CD4-positive, alpha-beta T cell (primary cell): Measurements from ENCODE around the gene BACE2. TPM values are rescaled to one million over a fixed set of nuclear protein-coding genes. Genes with fewer than 3 reads are reported as not detected.

ENCODE experiments used
- ATAC-seq: fragments of 200-7000 bp; cut with Tn5 transposase; one replicate; pipeline ENCODE4 v1.10.0; 2022; ENCODE audit warnings: mild to moderate bottlenecking; ENCODE audit not compliant: poor library complexity
- CTCF ChIA-PET: fragments of 350-600 bp; sonication (Branson Sonifier 250); formaldehyde crosslinking; loops from one replicate; lab custom pipeline; 2021; ENCODE audit warnings: antibody characterized with exemption, inconsistent platforms; lab: Charles Lee
- POLR2A ChIA-PET: fragments of 350-600 bp; sonication (Branson Sonifier 250); formaldehyde crosslinking; loops from one replicate; lab custom pipeline; 2021; ENCODE audit warnings: antibody characterized with exemption, inconsistent platforms; lab: Charles Lee
- DNase-seq, 14 experiments: peaks; one replicate each; pipeline ENCODE4 v3.0.0-alpha.2; 2013 to 2020; ENCODE audit warnings: mixed read lengths in 2 of 14
- H3K27ac ChIP-seq, 2 donors: one replicate each; pipeline versions ENCODE4 v1.5.1 to v1.7.0; 2013; ENCODE audit warnings: low read length in 2 of 2, low read depth in 1 of 2, mild to moderate bottlenecking in 1 of 2
- H3K27me3 ChIP-seq, 2 experiments: 1 replicate in 1 of 2; 2 replicates in 1 of 2; pipeline versions ENCODE4 v1.6.1 to v1.7.0; 2013; ENCODE audit warnings: low read length in 2 of 2, control low read depth in 1 of 2, mild to moderate bottlenecking in 1 of 2, moderate library complexity in 1 of 2; ENCODE audit not compliant: insufficient read depth in 2 of 2, control insufficient read depth in 1 of 2
- H3K36me3 ChIP-seq: one replicate; pipeline ENCODE4 v1.6.1; 2013; ENCODE audit warnings: low read length, control low read depth; ENCODE audit not compliant: insufficient read depth
- H3K4me1 ChIP-seq: one replicate; pipeline ENCODE4 v1.6.1; 2013; ENCODE audit warnings: low read length, control low read depth; ENCODE audit not compliant: insufficient read depth
- H3K4me3 ChIP-seq: one replicate; pipeline ENCODE4 v1.5.1; 2013; ENCODE audit warnings: mild to moderate bottlenecking, low read length, moderate library complexity
- H3K9me3 ChIP-seq, 2 experiments: 1 replicate in 1 of 2; 2 replicates in 1 of 2; pipeline versions ENCODE4 v1.6.1 to v1.7.0; 2013; ENCODE audit warnings: low read length in 2 of 2, mild to moderate bottlenecking in 2 of 2, control low read depth in 1 of 2, moderate library complexity in 1 of 2; ENCODE audit not compliant: control insufficient read depth in 1 of 2, insufficient read depth in 1 of 2
- H3K27ac Mint-ChIP-seq: one replicate; pipeline ENCODE4 v1.8.0; 2020; ENCODE audit warnings: mixed read lengths
- H3K27me3 Mint-ChIP-seq: one replicate; pipeline ENCODE4 v1.8.0; 2021; ENCODE audit warnings: mixed read lengths
- H3K36me3 Mint-ChIP-seq: one replicate; pipeline ENCODE4 v1.8.0; 2021; ENCODE audit warnings: low read depth, mixed read lengths
- H3K4me1 Mint-ChIP-seq: one replicate; pipeline ENCODE4 v1.8.0; 2021; ENCODE audit warnings: low read depth, mixed read lengths
- H3K4me3 Mint-ChIP-seq: one replicate; pipeline ENCODE4 v1.8.0; 2020; ENCODE audit warnings: mild to moderate bottlenecking, mixed read lengths
- H3K9me3 Mint-ChIP-seq: one replicate; pipeline ENCODE4 v1.8.0; 2020; ENCODE audit warnings: mixed read lengths
- CTCF ChIP-seq: fragments of 200-600 bp; IDR thresholded peaks from one replicate; pipeline ENCODE4 v1.8.0; 2022; ENCODE audit warnings: antibody characterized with exemption, mild to moderate bottlenecking
- intact Hi-C, 2 experiments: fragments of 100-400 bp; cut with DNase I in 1 of 2; cut with micrococcal nuclease in 1 of 2; formaldehyde crosslinking; loops; one replicate each; pipeline versions ENCODE4 v1.15.1 to v1.9.0; 2023 to 2025; cut with DNase I, micrococcal nuclease
- total RNA-seq, 174 experiments: library from RNA in 2 of 174; stranded (reverse) in 2 of 174; gene quantifications; one replicate each; pipeline ENCODE4 v1.2.3 and lab custom pipeline; 2021 to 2026

BACE2 gene
- total RNA-seq, 2 experiments from 2014 or later: 0.16 TPM; not detected in 1

DNA sequence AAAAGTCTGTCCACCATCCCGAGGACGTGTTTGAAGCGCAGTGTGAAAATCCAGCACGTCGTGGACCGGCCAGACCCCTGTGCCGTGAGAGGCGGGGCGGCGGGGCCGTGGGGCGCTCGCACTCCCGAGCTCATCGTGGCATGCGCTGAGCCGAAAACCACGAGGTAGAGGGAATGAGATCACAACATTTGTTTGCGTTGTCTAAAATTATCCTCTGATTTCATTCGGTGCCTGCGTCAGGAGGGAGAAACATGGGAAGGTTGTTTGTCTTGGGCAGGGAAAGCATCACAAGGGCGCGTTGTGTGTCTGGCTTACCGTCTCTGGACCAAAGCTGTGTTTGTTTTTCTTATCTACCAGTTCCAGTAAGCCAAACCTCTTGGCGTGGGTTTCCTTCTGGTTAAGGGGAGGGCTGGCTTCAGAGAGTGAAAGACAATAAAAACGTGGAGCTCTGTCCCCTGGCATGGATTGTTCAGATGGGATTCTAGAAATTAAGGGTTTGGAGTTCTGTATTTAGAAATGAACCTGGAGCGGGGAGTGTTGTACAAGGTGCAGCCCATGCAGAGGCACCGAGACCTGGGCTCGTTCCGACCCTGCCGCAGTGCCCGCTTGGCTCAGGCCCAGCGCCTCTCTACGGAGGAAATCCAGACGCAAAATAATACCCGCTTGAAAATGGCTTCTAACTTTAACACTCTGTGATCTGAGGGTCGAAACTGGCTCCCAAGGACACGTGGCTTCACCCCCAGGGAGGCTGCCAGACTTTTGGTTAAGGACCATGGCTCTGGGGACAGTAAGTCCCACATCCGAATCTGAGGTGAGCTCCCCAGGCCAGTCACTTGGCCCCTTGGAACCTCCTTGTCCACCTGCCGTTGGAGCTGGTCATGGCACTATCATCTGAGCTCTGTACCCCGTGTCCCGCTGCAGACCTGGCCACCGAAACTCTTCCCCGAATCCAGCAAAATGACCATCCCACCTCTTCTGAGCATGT, 79.9 kb downstream of the BACE2 start:
- ATAC-seq: no peak
- CTCF ChIA-PET: no interaction called here
- H3K4me1 Mint-ChIP-seq: no peaks in the 10 kb centered on the region
- no peak overlapping the region for H3K4me3 Mint-ChIP-seq
- TF ChIP-seq CTCF: no peak
- H3K4me1 ChIP-seq: no peaks in the 10 kb centered on the region
- H3K36me3 Mint-ChIP-seq: no peaks in the 10 kb centered on the region
- POLR2A ChIA-PET: no interaction called here
- peaks cover 0 to 4% of the 10 kb centered on the region in 2 experiments for H3K27me3 ChIP-seq
- no peaks in the 10 kb centered on the region for H3K36me3 ChIP-seq
- peaks cover 18% of the 10 kb centered on the region for H3K27me3 Mint-ChIP-seq
- intact Hi-C loops: no loop called here
- H3K9me3 ChIP-seq: peaks cover 0 to 10% of the 10 kb centered on the region in 2 experiments
- H3K27ac ChIP-seq: no peak overlapping the region
- H3K27ac Mint-ChIP-seq: no peak overlapping the region
- no peak overlapping the region for H3K4me3 ChIP-seq
- DNase-seq: no peak
- H3K9me3 Mint-ChIP-seq: no peaks in the 10 kb centered on the region

DNA sequence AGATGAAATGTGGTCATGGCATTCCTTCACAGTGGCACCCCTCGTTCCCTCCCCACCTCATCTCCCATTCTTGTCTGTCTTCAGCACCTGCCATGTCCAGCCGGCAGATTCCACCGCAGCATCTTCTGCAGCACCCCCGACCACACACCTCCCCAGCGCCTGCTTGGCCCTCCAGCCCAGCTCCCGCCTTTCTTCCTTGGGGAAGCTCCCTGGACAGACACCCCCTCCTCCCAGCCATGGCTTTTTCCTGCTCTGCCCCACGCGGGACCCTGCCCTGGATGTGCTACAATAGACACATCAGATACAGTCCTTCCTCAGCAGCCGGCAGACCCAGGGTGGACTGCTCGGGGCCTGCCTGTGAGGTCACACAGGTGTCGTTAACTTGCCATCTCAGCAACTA, 81.5 kb downstream of the BACE2 start:
- H3K9me3 ChIP-seq: peaks cover 8 to 23% of the 10 kb centered on the region in 2 experiments
- H3K27me3 ChIP-seq: peaks cover 0 to 4% of the 10 kb centered on the region in 2 experiments
- DNase-seq (no peak), ATAC-seq (no peak)
- H3K9me3 Mint-ChIP-seq: peaks cover 3% of the 10 kb centered on the region
- POLR2A ChIA-PET: no interaction called here
- CTCF ChIA-PET: no interaction called here
- no peaks in the 10 kb centered on the region for H3K4me1 ChIP-seq
- TF ChIP-seq CTCF: no peak
- H3K36me3 Mint-ChIP-seq: no peaks in the 10 kb centered on the region
- intact Hi-C loops: no loop called here
- no peak overlapping the region for H3K4me3 ChIP-seq
- H3K27me3 Mint-ChIP-seq: peaks cover 18% of the 10 kb centered on the region
- H3K4me1 Mint-ChIP-seq: no peaks in the 10 kb centered on the region
- no peak overlapping the region for H3K27ac Mint-ChIP-seq
- no peak overlapping the region for H3K4me3 Mint-ChIP-seq
- H3K27ac ChIP-seq: no peak overlapping the region
- no peaks in the 10 kb centered on the region for H3K36me3 ChIP-seq

GRCh38 chr21:41250519-41250918, 82.6 kb downstream of the BACE2 start:
- intact Hi-C loops: no loop called here
- ChIA-PET CTCF (no interaction called here), POLR2A (no interaction called here)

More at GRCh38 chr21:41250519-41250918, 82.6 kb downstream of the BACE2 start:
- H3K27ac Mint-ChIP-seq: no peak overlapping the region
- no peak for TF ChIP-seq CTCF
- Histone ChIP-seq H3K9me3 (peaks cover 9 to 34% of the 10 kb centered on the region in 2 experiments), H3K4me1 (no peaks in the 10 kb centered on the region), H3K36me3 (no peaks in the 10 kb centered on the region), H3K27ac (no peak overlapping the region), H3K4me3 (no peak overlapping the region), H3K27me3 (peaks cover 0 to 4% of the 10 kb centered on the region in 2 experiments)
- ATAC-seq (no peak), DNase-seq (no peak)
- no peaks in the 10 kb centered on the region for H3K36me3 Mint-ChIP-seq
- peaks cover 18% of the 10 kb centered on the region for H3K27me3 Mint-ChIP-seq
- no peaks in the 10 kb centered on the region for H3K4me1 Mint-ChIP-seq
- peaks cover 3% of the 10 kb centered on the region for H3K9me3 Mint-ChIP-seq
- H3K4me3 Mint-ChIP-seq: no peak overlapping the region
